OCI-LY7 (cell line): ENCODE results near the gene MYOC.

Source experiments
- EZH2phosphoT487 ChIP-seq: fragments of 200-600 bp; sonication (generic); IDR thresholded peaks from 2 replicates; pipeline ENCODE4 v1.6.1; 2018; ENCODE audit warnings: low read depth, borderline replicate concordance, mild to moderate bottlenecking, mixed run types, antibody characterized with exemption, low read length, moderate library complexity, mixed read lengths
- TF ChIP-seq, protein P1 (sequence below): fragments of 200-600 bp; sonication (generic); conservative IDR thresholded peaks from 2 replicates; pipeline ENCODE4 v1.5.1; 2014; ENCODE audit warnings: mild to moderate bottlenecking, antibody characterized with exemption, low read length, moderate library complexity, mixed read lengths

DNA sequence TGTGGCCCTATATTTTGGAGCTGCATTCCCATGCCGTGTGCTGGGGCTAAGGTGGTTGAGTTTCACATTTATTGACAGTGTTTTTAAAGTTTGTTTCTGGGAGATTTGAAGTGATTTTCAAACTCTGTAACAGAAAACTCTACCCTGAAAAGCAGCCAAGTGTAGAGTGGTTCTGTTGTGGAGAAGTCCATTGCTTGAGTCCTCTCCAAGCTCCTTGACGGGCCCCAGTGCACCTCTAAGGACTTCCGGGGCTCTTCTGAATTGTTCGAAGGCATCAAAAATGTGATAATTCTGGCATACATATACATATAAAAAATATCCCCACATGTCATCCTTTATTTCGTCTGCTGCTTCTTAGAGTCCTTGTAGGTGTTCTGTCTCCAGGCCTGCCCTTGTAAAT, 25.5 kb downstream of the MYOC start:
- TF ChIP-seq, protein P1, sequence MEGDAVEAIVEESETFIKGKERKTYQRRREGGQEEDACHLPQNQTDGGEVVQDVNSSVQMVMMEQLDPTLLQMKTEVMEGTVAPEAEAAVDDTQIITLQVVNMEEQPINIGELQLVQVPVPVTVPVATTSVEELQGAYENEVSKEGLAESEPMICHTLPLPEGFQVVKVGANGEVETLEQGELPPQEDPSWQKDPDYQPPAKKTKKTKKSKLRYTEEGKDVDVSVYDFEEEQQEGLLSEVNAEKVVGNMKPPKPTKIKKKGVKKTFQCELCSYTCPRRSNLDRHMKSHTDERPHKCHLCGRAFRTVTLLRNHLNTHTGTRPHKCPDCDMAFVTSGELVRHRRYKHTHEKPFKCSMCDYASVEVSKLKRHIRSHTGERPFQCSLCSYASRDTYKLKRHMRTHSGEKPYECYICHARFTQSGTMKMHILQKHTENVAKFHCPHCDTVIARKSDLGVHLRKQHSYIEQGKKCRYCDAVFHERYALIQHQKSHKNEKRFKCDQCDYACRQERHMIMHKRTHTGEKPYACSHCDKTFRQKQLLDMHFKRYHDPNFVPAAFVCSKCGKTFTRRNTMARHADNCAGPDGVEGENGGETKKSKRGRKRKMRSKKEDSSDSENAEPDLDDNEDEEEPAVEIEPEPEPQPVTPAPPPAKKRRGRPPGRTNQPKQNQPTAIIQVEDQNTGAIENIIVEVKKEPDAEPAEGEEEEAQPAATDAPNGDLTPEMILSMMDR, result no peak
- no peak for TF ChIP-seq EZH2phosphoT487
